ENCODE measurements around the gene HOXA1.

Gene HOXA1

GRCh38 chr7:27091941-27092818 lies 3.6 kb downstream of the HOXA1 start:
- DNase-seq (ENCODE audit: low read depth) = no peak

GRCh38 chr7:27091105-27091504 lies 4.7 kb downstream of the HOXA1 start:
- DNase-seq (ENCODE audit: low read depth) = no peak

DNA sequence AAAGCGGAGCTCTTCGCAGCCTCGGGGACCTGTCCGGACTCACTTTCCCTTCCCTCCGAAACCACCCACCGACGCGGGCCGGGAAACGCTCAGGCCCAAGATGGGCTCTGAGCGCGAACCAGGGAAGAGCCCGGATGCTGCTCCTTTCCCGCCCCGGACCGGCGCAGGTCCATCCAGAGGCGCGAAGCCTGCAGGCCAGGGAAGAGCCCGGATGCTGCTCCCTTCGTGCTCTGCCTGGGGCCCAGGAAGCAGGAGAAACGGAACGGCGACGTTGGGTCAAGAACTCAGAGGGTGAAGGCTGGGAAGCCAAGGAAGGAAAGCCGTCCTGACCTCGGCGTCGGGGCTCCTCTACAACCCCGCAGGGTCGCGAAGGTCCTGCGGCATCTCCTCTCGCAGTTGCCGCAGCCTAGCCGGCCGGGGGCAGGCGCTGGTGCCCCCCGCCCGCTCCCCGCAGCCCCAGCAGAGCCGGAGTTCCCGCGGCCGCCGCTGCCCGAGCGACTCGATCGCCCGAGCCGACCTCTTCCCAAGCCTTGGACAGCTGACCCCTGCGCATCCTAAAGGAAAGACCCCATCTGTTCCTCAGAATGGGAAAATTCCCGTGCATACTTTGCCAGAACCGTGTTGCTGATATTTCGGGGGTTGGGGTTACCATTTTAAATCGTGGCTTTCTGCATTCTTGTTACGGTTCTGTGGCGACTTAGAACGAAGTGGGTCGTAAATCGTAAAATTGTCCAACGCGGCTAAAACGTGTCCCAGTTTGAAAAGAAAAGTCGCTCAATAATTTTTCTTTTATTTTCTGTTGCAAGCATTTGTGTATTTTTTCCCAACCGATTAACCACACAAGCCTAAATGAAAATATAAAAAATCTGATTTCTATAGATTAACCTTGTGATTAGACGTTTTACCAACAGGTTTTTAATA lies 7.5 kb downstream of the HOXA1 start:
- DNase-seq (ENCODE audit: low read depth) = no peak

DNA sequence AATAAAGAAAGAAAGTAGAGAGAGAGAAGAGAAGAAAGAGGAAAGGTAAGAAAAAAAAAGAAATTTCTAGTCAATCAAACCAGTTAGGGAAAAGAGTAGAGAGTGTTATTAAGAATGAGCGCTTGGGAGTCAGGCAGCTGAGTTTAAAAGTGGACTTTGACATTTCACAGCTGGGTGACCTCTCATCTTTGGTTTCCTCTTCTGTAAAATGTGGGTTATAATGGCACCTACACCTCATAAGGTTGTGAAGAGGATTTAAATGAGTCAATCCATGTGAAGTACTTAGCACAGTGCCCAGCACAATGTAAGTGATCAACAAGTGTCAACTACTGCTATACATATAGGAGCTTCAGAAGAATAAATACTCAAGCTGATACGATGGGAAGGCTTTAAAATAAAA lies 12.2 kb downstream of the HOXA1 start:
- DNase-seq (ENCODE audit: low read depth) = no peak

- DNase-seq (ENCODE audit: low read depth) = no peak
Measured at GRCh38 chr7:27082171-27082570, 13.6 kb downstream of the HOXA1 start.

GRCh38 chr7:27080844-27081436 lies 14.9 kb downstream of the HOXA1 start:
- no peak for DNase-seq (ENCODE audit: low read depth)

GRCh38 chr7:27079234-27079975 lies 16.4 kb downstream of the HOXA1 start:
- no peak for DNase-seq (ENCODE audit: low read depth)

DNA sequence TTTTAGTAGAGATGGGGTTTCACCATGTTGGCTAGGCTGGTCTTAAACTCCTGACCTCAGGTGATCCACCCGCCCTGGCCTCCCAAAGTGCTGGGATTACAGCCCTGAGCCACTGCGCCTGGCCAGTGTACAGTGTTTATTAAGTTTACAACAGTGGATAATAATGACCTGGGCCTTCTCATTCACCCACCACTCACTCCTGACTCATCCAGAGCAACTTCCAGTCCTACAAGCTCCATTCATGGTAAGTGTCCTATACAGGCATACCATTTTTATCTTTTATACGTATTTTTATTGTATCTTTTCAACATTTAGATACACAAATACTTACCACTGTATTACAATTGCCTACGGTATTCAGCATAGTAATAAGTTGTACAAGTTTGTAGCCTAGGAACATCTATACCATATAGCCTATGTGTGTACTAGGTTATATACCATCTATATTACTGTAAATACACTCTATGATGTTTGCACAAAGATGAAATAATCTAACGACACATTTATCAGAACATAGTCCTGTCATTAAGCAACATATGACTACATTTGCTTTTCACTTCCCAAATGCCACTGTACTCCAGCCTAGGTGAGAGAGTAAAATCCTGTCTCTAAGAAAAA lies 17.1 kb downstream of the HOXA1 start:
- no peak for DNase-seq (ENCODE audit: low read depth)

DNA sequence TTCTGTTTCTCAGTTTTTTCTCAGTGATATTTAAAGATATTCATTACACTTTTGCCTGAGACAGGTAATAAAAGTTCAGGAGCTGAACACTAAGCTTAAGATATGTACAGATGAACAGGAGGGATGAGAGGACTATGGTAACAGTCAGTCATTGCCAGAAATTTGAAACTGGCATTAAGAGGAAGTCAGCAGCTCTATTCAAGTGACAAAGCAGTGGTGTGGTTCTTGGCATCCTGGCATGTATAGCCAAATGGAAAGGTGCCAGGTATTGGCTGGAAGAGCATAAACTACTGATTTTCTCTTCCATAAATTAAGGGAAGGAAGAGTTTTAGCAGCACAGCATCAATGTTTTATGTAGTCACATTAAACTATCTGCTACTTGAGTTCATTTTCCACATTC lies 22.7 kb downstream of the HOXA1 start:
- no peak for DNase-seq (ENCODE audit: low read depth)

DNA sequence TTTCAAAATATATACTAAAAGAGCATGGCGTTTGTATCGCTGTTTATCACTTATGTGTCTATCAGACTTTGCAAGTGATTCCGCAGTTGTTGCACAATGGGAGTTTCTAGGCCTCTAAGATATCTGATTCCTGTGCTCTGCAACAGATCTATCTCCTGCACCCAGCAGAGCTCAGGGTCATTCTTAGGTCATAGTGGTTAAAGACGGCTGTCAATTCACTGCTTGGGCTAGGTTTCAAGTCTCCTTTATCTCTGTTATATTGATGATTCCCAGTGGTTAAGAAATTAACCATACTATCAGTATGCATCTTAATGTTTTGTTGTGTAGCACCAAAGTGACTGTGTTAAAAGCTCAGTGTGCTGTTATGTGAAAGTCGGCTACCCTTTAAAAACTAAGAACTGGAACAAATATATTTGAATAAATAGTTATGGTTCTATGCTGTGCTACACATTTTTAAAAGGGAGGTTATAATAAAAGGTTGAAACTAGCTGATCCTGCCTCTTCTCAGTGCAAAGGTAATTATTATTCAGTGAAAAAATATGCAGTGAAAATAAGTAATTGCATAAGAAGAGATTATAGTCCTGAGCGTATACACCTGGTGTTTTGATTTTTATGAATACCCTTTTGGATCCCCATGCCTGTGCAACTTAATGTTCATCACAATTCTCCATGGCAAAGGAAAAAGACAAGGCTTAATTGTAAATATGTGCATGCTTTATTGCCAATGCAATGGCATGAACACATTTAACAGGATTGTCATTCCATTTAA lies 24.0 kb downstream of the HOXA1 start:
- DNase-seq (ENCODE audit: low read depth) = no peak

- DNase-seq (ENCODE audit: low read depth) = no peak
Measured at GRCh38 chr7:27068259-27068658, 27.5 kb downstream of the HOXA1 start.

GRCh38 chr7:27066148-27066547 lies 29.7 kb downstream of the HOXA1 start:
- peak; percentile 37 for DNase-seq (ENCODE audit: low read depth)

GRCh38 chr7:27065709-27066108 lies 30.1 kb downstream of the HOXA1 start:
- DNase-seq (ENCODE audit: low read depth) = no peak

DNA sequence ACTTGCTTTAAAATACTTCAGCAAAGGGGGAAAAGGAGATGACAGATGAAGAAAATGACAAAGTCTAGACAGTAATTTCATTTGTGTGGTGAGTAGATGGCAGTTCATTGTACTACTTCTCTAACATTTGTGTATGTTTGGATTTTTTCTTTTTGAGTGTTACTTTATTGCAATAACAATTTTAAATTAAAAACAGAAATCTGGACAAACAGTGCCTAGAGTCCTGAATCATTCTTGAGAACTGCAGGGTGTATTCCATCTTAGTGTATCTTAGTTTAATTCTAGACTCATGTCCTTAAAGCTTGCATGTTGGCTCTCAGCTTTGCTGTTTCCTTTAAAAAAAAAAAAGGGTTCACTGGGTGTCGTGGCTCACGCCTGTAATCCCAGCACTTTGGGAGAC lies 31.1 kb downstream of the HOXA1 start:
- DNase-seq (ENCODE audit: low read depth) = no peak

GRCh38 chr7:27064159-27064558 lies 31.6 kb downstream of the HOXA1 start:
- DNase-seq (ENCODE audit: low read depth) = no peak

DNA sequence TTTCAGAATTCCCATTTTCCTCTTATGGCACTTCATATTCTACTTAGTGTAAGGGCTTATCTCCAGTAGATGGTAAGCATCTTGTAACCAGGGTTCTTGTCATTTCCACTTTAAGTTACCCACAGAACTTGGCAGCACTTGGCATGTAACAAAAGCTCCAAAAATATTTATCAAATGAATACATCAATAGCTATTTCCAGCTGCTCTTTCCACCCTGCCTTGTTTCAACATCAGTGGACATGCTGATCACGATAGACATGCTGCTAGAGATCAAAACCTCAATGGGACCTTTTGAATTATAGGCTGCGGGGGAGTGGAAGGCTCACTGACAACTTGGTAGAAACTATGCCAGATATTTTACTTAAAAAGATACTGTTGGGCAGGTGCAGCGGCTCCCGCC lies 32.9 kb downstream of the HOXA1 start:
- DNase-seq (ENCODE audit: low read depth) = no peak

GRCh38 chr7:27053153-27053552 lies 42.6 kb downstream of the HOXA1 start:
- no peak for DNase-seq (ENCODE audit: low read depth)

DNA sequence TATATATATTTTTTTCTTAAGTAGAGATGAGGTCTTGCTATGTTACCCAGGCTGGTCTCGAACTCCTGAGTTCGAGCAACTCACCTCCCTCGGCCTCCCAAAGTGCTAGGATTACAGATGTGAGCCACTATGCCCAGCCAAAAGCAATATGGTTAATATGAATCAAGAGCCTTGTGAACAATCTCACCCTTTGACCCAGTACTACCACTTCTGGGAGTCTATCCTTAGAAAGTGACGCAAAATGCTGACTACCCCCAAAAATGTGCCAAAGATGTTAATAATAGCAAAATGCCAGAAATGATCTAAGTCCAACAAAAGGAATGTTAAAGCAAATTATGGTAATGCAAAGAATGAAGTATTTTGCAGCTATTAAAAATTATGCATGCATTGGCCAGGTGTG lies 44.3 kb downstream of the HOXA1 start:
- no peak for DNase-seq (ENCODE audit: low read depth)

GRCh38 chr7:27048438-27048837 lies 47.4 kb downstream of the HOXA1 start:
- no peak for DNase-seq (ENCODE audit: low read depth)

- DNase-seq (ENCODE audit: low read depth) = no peak
Measured at GRCh38 chr7:27046854-27047549, 48.8 kb downstream of the HOXA1 start.

All from GM04503 (cell line).